Amniotic stem cell (primary cell): ENCODE results near the gene DNAJC5.

Experiments
- DNase-seq: peaks from one replicate; lab custom pipeline; 2025; lab: John Stamatoyannopoulos, UW

The DNAJC5 gene

GRCh38 chr20:63884506-63885263 is 10.2 kb upstream of the DNAJC5 start:
- no peak for DNase-seq

- no peak for DNase-seq
Measured at GRCh38 chr20:63885264-63886053, 9.5 kb upstream of the DNAJC5 start.

GRCh38 chr20:63886054-63886419 is 8.9 kb upstream of the DNAJC5 start:
- no peak for DNase-seq

- no peak for DNase-seq
Measured at GRCh38 chr20:63886921-63887320, 8.0 kb upstream of the DNAJC5 start.

GRCh38 chr20:63889241-63890200 is 5.4 kb upstream of the DNAJC5 start:
- DNase-seq, result no peak

- DNase-seq, result no peak
Measured at GRCh38 chr20:63890201-63890576, 4.7 kb upstream of the DNAJC5 start.

- no peak for DNase-seq
Measured at GRCh38 chr20:63890616-63891015, 4.3 kb upstream of the DNAJC5 start.

GRCh38 chr20:63891061-63892002 is 3.6 kb upstream of the DNAJC5 start:
- DNase-seq, result no peak

GRCh38 chr20:63892402-63892801 is 2.5 kb upstream of the DNAJC5 start:
- DNase-seq, result no peak

GRCh38 chr20:63893999-63894357 is 948 bp upstream of the DNAJC5 start:
- no peak for DNase-seq

- no peak for DNase-seq
Measured at GRCh38 chr20:63895202-63895951, 451 bp downstream of the DNAJC5 start.

GRCh38 chr20:63895952-63896263 is 982 bp downstream of the DNAJC5 start:
- no peak for DNase-seq

- no peak for DNase-seq
Measured at GRCh38 chr20:63896264-63897105, 1.6 kb downstream of the DNAJC5 start.

GRCh38 chr20:63897978-63898561 is 3.1 kb downstream of the DNAJC5 start:
- no peak for DNase-seq

- no peak for DNase-seq
Measured at GRCh38 chr20:63898882-63899558, 4.1 kb downstream of the DNAJC5 start.

GRCh38 chr20:63900413-63900812 is 5.5 kb downstream of the DNAJC5 start:
- DNase-seq, result no peak

GRCh38 chr20:63903796-63904561 is 9.1 kb downstream of the DNAJC5 start:
- no peak for DNase-seq
